ENCODE measurements around the gene GPR75.

Gene GPR75

GRCh38 chr2:53859206-53860181, at the start of gene GPR75:
Gene GPR75, minus strand, starts transcription at chr2:53859967. Its CDS starts 5,211 bp downstream, at chr2:53854756.
- Histone ChIP-seq H3K36me3 (ENCODE audit: control insufficient read depth, insufficient read depth, low read length) (peaks cover under 1% of the 10 kb centered on the region), H3K4me3 (ENCODE audit: low read length) (peak within 1 kb of the TSS; percentile 42), H3K9ac (ENCODE audit: low read length) (no peak within 1 kb of the TSS), H3K27me3 (ENCODE audit: control insufficient read depth, insufficient read depth, low read length) (no peaks in the 10 kb centered on the region), H3K4me1 (ENCODE audit: control insufficient read depth, insufficient read depth, low read length) (no peaks in the 10 kb centered on the region), H3K27ac (ENCODE audit: low read depth, low read length) (no peak within 1 kb of the TSS)

GRCh38 chr2:53907582-53907981, 47.8 kb upstream of the GPR75 start:
- H3K9ac ChIP-seq (ENCODE audit: low read length): no peak overlapping the region
- H3K36me3 ChIP-seq (ENCODE audit: control insufficient read depth, insufficient read depth, low read length): peaks cover 15% of the 10 kb centered on the region
- peaks cover 4% of the 10 kb centered on the region for H3K4me1 ChIP-seq (ENCODE audit: control insufficient read depth, insufficient read depth, low read length)

GRCh38 chr2:53905396-53905795, 45.6 kb upstream of the GPR75 start:
- peaks cover 21% of the 10 kb centered on the region for H3K36me3 ChIP-seq (ENCODE audit: control insufficient read depth, insufficient read depth, low read length)

More at GRCh38 chr2:53907582-53907981, 47.8 kb upstream of the GPR75 start:
- no peak overlapping the region for H3K27ac ChIP-seq (ENCODE audit: low read depth, low read length)
- no peak overlapping the region for H3K4me3 ChIP-seq (ENCODE audit: low read length)
- H3K27me3 ChIP-seq (ENCODE audit: control insufficient read depth, insufficient read depth, low read length): no peaks in the 10 kb centered on the region

GRCh38 chr2:53903011-53903410, 43.2 kb upstream of the GPR75 start:
- H3K36me3 ChIP-seq (ENCODE audit: control insufficient read depth, insufficient read depth, low read length): peaks cover 29% of the 10 kb centered on the region
- H3K9ac ChIP-seq (ENCODE audit: low read length): no peak overlapping the region

More at GRCh38 chr2:53905396-53905795, 45.6 kb upstream of the GPR75 start:
- H3K27ac ChIP-seq (ENCODE audit: low read depth, low read length): no peak overlapping the region
- no peaks in the 10 kb centered on the region for H3K27me3 ChIP-seq (ENCODE audit: control insufficient read depth, insufficient read depth, low read length)
- H3K4me1 ChIP-seq (ENCODE audit: control insufficient read depth, insufficient read depth, low read length): peaks cover 4% of the 10 kb centered on the region
- H3K4me3 ChIP-seq (ENCODE audit: low read length): no peak overlapping the region
- H3K9ac ChIP-seq (ENCODE audit: low read length): no peak overlapping the region

GRCh38 chr2:53901192-53901591, 41.4 kb upstream of the GPR75 start:
- H3K27me3 ChIP-seq (ENCODE audit: control insufficient read depth, insufficient read depth, low read length): no peaks in the 10 kb centered on the region
- no peaks in the 10 kb centered on the region for H3K4me1 ChIP-seq (ENCODE audit: control insufficient read depth, insufficient read depth, low read length)
- H3K27ac ChIP-seq (ENCODE audit: low read depth, low read length): no peak overlapping the region
- H3K36me3 ChIP-seq (ENCODE audit: control insufficient read depth, insufficient read depth, low read length): peaks cover 33% of the 10 kb centered on the region
- H3K4me3 ChIP-seq (ENCODE audit: low read length): no peak overlapping the region
- no peak overlapping the region for H3K9ac ChIP-seq (ENCODE audit: low read length)

More at GRCh38 chr2:53903011-53903410, 43.2 kb upstream of the GPR75 start:
- H3K27me3 ChIP-seq (ENCODE audit: control insufficient read depth, insufficient read depth, low read length): no peaks in the 10 kb centered on the region
- H3K4me3 ChIP-seq (ENCODE audit: low read length): no peak overlapping the region
- no peak overlapping the region for H3K27ac ChIP-seq (ENCODE audit: low read depth, low read length)
- peaks cover 4% of the 10 kb centered on the region for H3K4me1 ChIP-seq (ENCODE audit: control insufficient read depth, insufficient read depth, low read length)

- peaks cover 35% of the 10 kb centered on the region for H3K36me3 ChIP-seq (ENCODE audit: control insufficient read depth, insufficient read depth, low read length)
These were observed 37.1 kb upstream of the GPR75 start for GRCh38 chr2:53896864-53897263.

GRCh38 chr2:53886406-53887280, 26.9 kb upstream of the GPR75 start:
- H3K27me3 ChIP-seq (ENCODE audit: control insufficient read depth, insufficient read depth, low read length): no peaks in the 10 kb centered on the region
- H3K9ac ChIP-seq (ENCODE audit: low read length): no peak overlapping the region
- peaks cover 19% of the 10 kb centered on the region for H3K36me3 ChIP-seq (ENCODE audit: control insufficient read depth, insufficient read depth, low read length)
- no peak overlapping the region for H3K4me3 ChIP-seq (ENCODE audit: low read length)
- no peaks in the 10 kb centered on the region for H3K4me1 ChIP-seq (ENCODE audit: control insufficient read depth, insufficient read depth, low read length)
- H3K27ac ChIP-seq (ENCODE audit: low read depth, low read length): no peak overlapping the region

More at GRCh38 chr2:53896864-53897263, 37.1 kb upstream of the GPR75 start:
- Histone ChIP-seq H3K4me1 (ENCODE audit: control insufficient read depth, insufficient read depth, low read length) (no peaks in the 10 kb centered on the region), H3K27ac (ENCODE audit: low read depth, low read length) (no peak overlapping the region), H3K9ac (ENCODE audit: low read length) (no peak overlapping the region), H3K27me3 (ENCODE audit: control insufficient read depth, insufficient read depth, low read length) (no peaks in the 10 kb centered on the region), H3K4me3 (ENCODE audit: low read length) (no peak overlapping the region)

- Histone ChIP-seq H3K9ac (ENCODE audit: low read length) (no peak overlapping the region), H3K36me3 (ENCODE audit: control insufficient read depth, insufficient read depth, low read length) (peaks cover 16% of the 10 kb centered on the region), H3K4me3 (ENCODE audit: low read length) (no peak overlapping the region), H3K4me1 (ENCODE audit: control insufficient read depth, insufficient read depth, low read length) (no peaks in the 10 kb centered on the region), H3K27ac (ENCODE audit: low read depth, low read length) (no peak overlapping the region), H3K27me3 (ENCODE audit: control insufficient read depth, insufficient read depth, low read length) (no peaks in the 10 kb centered on the region)
These were observed 25.1 kb upstream of the GPR75 start for GRCh38 chr2:53884883-53885282.

- H3K4me1 ChIP-seq (ENCODE audit: control insufficient read depth, insufficient read depth, low read length): no peaks in the 10 kb centered on the region
- no peak overlapping the region for H3K4me3 ChIP-seq (ENCODE audit: low read length)
- H3K27me3 ChIP-seq (ENCODE audit: control insufficient read depth, insufficient read depth, low read length): no peaks in the 10 kb centered on the region
- H3K36me3 ChIP-seq (ENCODE audit: control insufficient read depth, insufficient read depth, low read length): peaks cover 19% of the 10 kb centered on the region
- no peak overlapping the region for H3K9ac ChIP-seq (ENCODE audit: low read length)
- H3K27ac ChIP-seq (ENCODE audit: low read depth, low read length): no peak overlapping the region
These were observed 22.2 kb upstream of the GPR75 start for GRCh38 chr2:53881986-53882385.

GRCh38 chr2:53881360-53881759, 21.6 kb upstream of the GPR75 start:
- Histone ChIP-seq H3K36me3 (ENCODE audit: control insufficient read depth, insufficient read depth, low read length) (peaks cover 14% of the 10 kb centered on the region), H3K4me1 (ENCODE audit: control insufficient read depth, insufficient read depth, low read length) (no peaks in the 10 kb centered on the region), H3K9ac (ENCODE audit: low read length) (no peak overlapping the region), H3K27ac (ENCODE audit: low read depth, low read length) (no peak overlapping the region), H3K27me3 (ENCODE audit: control insufficient read depth, insufficient read depth, low read length) (no peaks in the 10 kb centered on the region), H3K4me3 (ENCODE audit: low read length) (no peak overlapping the region)

GRCh38 chr2:53880756-53881155, 21.0 kb upstream of the GPR75 start:
- Histone ChIP-seq H3K4me1 (ENCODE audit: control insufficient read depth, insufficient read depth, low read length) (no peaks in the 10 kb centered on the region), H3K36me3 (ENCODE audit: control insufficient read depth, insufficient read depth, low read length) (peaks cover 10% of the 10 kb centered on the region), H3K4me3 (ENCODE audit: low read length) (no peak overlapping the region), H3K27me3 (ENCODE audit: control insufficient read depth, insufficient read depth, low read length) (no peaks in the 10 kb centered on the region), H3K9ac (ENCODE audit: low read length) (no peak overlapping the region), H3K27ac (ENCODE audit: low read depth, low read length) (no peak overlapping the region)

- Histone ChIP-seq H3K27ac (ENCODE audit: low read depth, low read length) (no peak overlapping the region), H3K27me3 (ENCODE audit: control insufficient read depth, insufficient read depth, low read length) (no peaks in the 10 kb centered on the region), H3K36me3 (ENCODE audit: control insufficient read depth, insufficient read depth, low read length) (peaks cover 18% of the 10 kb centered on the region), H3K4me3 (ENCODE audit: low read length) (no peak overlapping the region), H3K4me1 (ENCODE audit: control insufficient read depth, insufficient read depth, low read length) (no peaks in the 10 kb centered on the region), H3K9ac (ENCODE audit: low read length) (no peak overlapping the region)
These were observed 17.8 kb upstream of the GPR75 start for GRCh38 chr2:53877556-53877955.

Data from rectal smooth muscle tissue (tissue), 1 donor.